Measurements from ENCODE around the gene SLC34A1. TPM values are rescaled to one million over a fixed set of nuclear protein-coding genes. Genes with fewer than 3 reads are reported as not detected.

The SLC34A1 gene
- total RNA-seq, 1 experiment from 2014 or later, result not detected

GRCh38 chr5:177393206-177393765 is 9.1 kb downstream of the SLC34A1 start:
- Histone ChIP-seq H3K9me3 (ENCODE audit: low read depth, low read length, poor library complexity, severe bottlenecking) (no peaks in the 10 kb centered on the region), H3K4me1 (ENCODE audit: insufficient read depth, low read length, poor library complexity, severe bottlenecking) (peaks cover 4% of the 10 kb centered on the region), H3K27ac (ENCODE audit: low read depth, low read length, poor library complexity, severe bottlenecking) (no peak overlapping the region), H3K36me3 (ENCODE audit: insufficient read depth, low read length, poor library complexity, severe bottlenecking) (no peaks in the 10 kb centered on the region), H3K27me3 (replicated peaks; ENCODE audit: insufficient read depth, low read depth, low read length, poor library complexity) (no peaks in the 10 kb centered on the region), H3K4me3 (ENCODE audit: low read depth, low read length, poor library complexity, severe bottlenecking) (no peak overlapping the region)
- ChIA-PET POLR2A (ENCODE audit: low non-redundant PET) (no interaction called here), CTCF (no interaction called here)
- no TSS peak for BruUV-seq (replicated peaks)
- intact Hi-C loops (cut with micrococcal nuclease; ENCODE audit: unreplicated experiment), result no loop called here
- no peak for DNase-seq (ENCODE audit: low spot score)
- TF ChIP-seq CTCF (conservative IDR thresholded peaks at IDR 0.05; ENCODE audit: low read depth, low read length), result no peak
- TF ChIP-seq EZH2 (IDR thresholded peaks at IDR 0.05; ENCODE audit: borderline replicate concordance, low read depth, low read length, poor library complexity, severe bottlenecking), result no peak

GRCh38 chr5:177393990-177394389 is 9.8 kb downstream of the SLC34A1 start:
- no peaks in the 10 kb centered on the region for H3K27me3 ChIP-seq (replicated peaks; ENCODE audit: insufficient read depth, low read depth, low read length, poor library complexity)
- no TSS peak for BruUV-seq (replicated peaks)
- intact Hi-C loops (cut with micrococcal nuclease; ENCODE audit: unreplicated experiment), result no loop called here
- no peaks in the 10 kb centered on the region for H3K9me3 ChIP-seq (ENCODE audit: low read depth, low read length, poor library complexity, severe bottlenecking)
- no peak overlapping the region for H3K27ac ChIP-seq (ENCODE audit: low read depth, low read length, poor library complexity, severe bottlenecking)
- H3K4me3 ChIP-seq (ENCODE audit: low read depth, low read length, poor library complexity, severe bottlenecking), result no peak overlapping the region
- CTCF ChIA-PET, result no interaction called here
- TF ChIP-seq CTCF (conservative IDR thresholded peaks at IDR 0.05; ENCODE audit: low read depth, low read length) (no peak), EZH2 (IDR thresholded peaks at IDR 0.05; ENCODE audit: borderline replicate concordance, low read depth, low read length, poor library complexity, severe bottlenecking) (no peak)
- no peak for DNase-seq (ENCODE audit: low spot score)
- peaks cover 4% of the 10 kb centered on the region for H3K4me1 ChIP-seq (ENCODE audit: insufficient read depth, low read length, poor library complexity, severe bottlenecking)
- H3K36me3 ChIP-seq (ENCODE audit: insufficient read depth, low read length, poor library complexity, severe bottlenecking), result no peaks in the 10 kb centered on the region
- POLR2A ChIA-PET (ENCODE audit: low non-redundant PET), result no interaction called here

GRCh38 chr5:177396078-177396477 is 11.8 kb downstream of the SLC34A1 start:
- no TSS peak for BruUV-seq (replicated peaks)
- Histone ChIP-seq H3K27ac (ENCODE audit: low read depth, low read length, poor library complexity, severe bottlenecking) (no peak overlapping the region), H3K9me3 (ENCODE audit: low read depth, low read length, poor library complexity, severe bottlenecking) (no peaks in the 10 kb centered on the region), H3K4me1 (ENCODE audit: insufficient read depth, low read length, poor library complexity, severe bottlenecking) (no peaks in the 10 kb centered on the region), H3K4me3 (ENCODE audit: low read depth, low read length, poor library complexity, severe bottlenecking) (no peak overlapping the region), H3K27me3 (replicated peaks; ENCODE audit: insufficient read depth, low read depth, low read length, poor library complexity) (peaks cover 14% of the 10 kb centered on the region), H3K36me3 (ENCODE audit: insufficient read depth, low read length, poor library complexity, severe bottlenecking) (no peaks in the 10 kb centered on the region)
- TF ChIP-seq EZH2 (IDR thresholded peaks at IDR 0.05; ENCODE audit: borderline replicate concordance, low read depth, low read length, poor library complexity, severe bottlenecking), result no peak
- no peak for TF ChIP-seq CTCF (conservative IDR thresholded peaks at IDR 0.05; ENCODE audit: low read depth, low read length)
- DNase-seq (ENCODE audit: low spot score), result no peak
- ChIA-PET POLR2A (ENCODE audit: low non-redundant PET) (no interaction called here), CTCF (no interaction called here)
- intact Hi-C loops (cut with micrococcal nuclease; ENCODE audit: unreplicated experiment), result no loop called here

Data from A673 (cell line).